Measurements from ENCODE around the gene LIPC.
"Not testable (repeated sequence)": the region's sequence is repeated elsewhere in the genome, so short reads cannot be mapped to it uniquely, and the experiment has no call there.

Gene LIPC

GRCh38 chr15:58585693-58586443, 154.1 kb downstream of the LIPC start:
- DNase-seq (ENCODE audit: low spot score) = no peak

GRCh38 chr15:58587486-58587885, 155.7 kb downstream of the LIPC start:
- DNase-seq (ENCODE audit: low spot score) = no peak

- no peak for DNase-seq (ENCODE audit: low spot score)
Observed at GRCh38 chr15:58588096-58588495, 156.3 kb downstream of the LIPC start.

DNA sequence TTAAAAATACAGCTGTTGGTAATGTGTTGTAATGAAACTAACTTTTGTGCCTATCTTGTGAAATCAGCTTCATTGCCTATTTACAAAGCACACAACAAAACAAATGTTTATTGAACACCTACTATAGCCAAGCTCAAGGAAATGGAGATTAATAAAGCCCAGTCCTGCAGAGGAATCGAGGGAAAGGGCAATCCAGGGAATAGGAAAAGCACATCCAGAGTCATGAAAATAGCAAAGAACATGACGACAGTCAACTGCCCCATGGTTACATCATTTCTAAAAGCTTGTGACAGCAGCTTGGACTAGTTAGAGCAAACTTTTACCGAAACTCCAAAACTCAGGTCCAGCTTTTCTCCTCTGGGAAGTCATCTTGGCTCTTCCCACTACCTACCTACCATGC, 157.3 kb downstream of the LIPC start:
- no peak for DNase-seq (ENCODE audit: low spot score)

DNA sequence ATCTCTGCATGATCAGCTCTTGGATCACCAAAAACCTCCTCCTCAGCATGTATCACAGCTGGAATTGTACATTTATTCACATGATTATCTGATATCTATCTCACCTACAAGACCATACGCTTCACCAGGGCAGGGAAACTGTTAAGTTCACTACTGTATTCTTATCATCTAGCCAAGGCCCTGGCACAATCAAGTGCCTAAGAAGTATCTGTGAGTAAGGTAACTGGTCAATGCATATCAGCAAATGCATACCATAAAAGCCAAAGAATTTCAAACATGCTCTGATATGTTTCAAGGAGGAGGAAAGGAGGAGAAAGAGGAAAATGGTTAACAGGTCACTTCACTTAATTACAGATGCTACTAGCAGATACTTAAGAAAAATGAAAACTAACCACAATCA, 158.4 kb downstream of the LIPC start:
- DNase-seq (ENCODE audit: low spot score) = no peak

DNA sequence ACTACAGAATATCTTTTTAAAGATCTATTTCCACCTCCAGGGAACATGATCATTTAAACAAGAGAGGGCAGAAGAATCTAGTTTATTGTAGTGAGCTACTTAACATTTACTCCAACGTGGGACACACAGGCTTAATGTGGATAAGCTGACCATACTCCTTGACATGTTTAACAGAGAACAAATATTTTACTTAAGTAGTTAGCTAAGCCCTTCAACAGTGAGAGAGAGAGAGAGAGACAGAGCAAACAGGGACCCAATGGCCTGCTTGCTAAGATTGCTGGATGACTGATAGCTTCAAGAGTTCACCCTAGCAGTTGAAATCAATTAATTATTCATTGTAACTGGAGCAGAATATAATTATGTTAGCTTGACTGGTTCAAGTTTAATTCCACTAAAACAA, 159.1 kb downstream of the LIPC start:
- DNase-seq (ENCODE audit: low spot score) = no peak

DNA sequence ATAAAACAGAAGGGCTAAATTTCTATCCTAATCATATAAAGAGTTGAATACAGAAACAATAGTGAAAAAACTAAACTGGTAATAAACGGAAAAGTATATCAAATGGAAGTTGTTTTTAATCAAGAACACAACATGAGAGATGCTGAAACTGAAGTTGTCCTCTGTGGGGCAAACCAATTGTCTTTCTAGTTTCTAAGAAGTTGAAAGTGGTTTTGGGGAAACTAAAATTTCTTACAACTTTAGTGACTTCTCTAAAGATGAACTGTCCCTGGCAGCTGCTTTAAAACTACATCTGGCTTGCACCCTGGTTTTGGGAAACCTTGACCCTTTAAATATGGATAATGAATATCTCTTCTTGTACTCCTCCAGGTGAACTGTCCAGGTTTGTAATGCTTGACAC, 162.1 kb downstream of the LIPC start:
- no peak for DNase-seq (ENCODE audit: low spot score)

DNA sequence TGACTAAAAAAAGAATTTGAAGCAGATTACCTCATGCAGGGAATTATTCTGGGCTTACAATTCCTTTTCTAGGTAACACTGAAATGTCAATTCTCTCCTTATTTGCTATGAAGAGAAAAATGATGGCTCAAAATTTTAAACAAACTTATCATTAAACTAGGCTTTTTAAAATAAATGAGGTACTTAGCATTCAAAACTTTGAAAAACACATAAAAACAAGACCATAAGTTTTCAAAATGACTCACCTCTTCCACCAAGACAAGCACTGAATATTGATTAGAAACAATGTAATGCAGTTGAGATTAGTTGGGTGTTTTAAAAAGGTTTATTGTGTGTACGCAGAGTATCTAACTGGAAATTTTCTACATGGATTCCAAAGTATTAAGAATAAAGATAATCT, 163.1 kb downstream of the LIPC start:
- no peak for DNase-seq (ENCODE audit: low spot score)

- DNase-seq (ENCODE audit: low spot score) = no peak
Observed at GRCh38 chr15:58595516-58596263, 163.9 kb downstream of the LIPC start.

- no peak for DNase-seq (ENCODE audit: low spot score)
Observed at GRCh38 chr15:58597943-58598828, 166.4 kb downstream of the LIPC start.

DNA sequence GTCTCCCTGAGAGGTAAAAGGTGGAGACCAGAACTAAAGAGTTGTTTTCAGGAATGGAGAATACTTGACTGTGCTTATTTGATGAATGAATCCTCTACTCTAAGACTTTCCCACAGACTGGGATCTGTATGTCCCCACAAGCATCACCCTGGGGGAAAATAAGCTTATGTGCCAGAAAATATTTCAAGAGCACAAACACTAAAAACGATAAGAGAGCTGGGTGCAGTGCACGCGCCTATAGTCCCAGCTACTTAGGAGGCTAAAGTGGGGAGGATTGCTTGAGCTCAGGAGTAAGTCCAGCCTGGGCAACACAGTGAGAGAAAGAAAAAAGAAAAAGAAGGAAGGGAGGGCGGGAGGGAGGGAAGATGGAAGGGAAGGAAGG, 167.0 kb downstream of the LIPC start:
- no peak for DNase-seq (ENCODE audit: low spot score)

- DNase-seq (ENCODE audit: low spot score) = no peak
Observed at GRCh38 chr15:58602823-58603222, 171.0 kb downstream of the LIPC start.

DNA sequence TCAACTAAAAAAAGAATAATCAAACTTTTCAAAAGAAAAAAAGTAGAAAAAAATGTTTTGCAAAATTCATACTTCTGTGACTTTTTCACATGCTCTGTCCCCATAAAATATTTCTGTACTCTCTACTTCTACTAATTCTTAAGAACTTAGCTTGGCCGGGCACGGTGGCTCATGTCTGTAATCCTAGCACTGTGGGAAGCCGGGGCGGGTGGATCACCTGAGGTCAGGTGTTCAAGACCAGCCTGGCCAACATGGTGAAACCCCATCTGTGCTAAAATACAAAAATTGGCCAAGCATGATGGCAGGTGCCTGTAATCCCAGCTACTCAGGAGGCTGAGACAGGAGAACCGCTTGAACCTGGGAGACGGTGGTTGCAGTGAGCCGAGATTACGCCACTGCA, 172.1 kb downstream of the LIPC start:
- not testable (repeated sequence) for DNase-seq (ENCODE audit: low spot score)

GRCh38 chr15:58604455-58604923, 172.7 kb downstream of the LIPC start:
- no peak for DNase-seq (ENCODE audit: low spot score)

DNA sequence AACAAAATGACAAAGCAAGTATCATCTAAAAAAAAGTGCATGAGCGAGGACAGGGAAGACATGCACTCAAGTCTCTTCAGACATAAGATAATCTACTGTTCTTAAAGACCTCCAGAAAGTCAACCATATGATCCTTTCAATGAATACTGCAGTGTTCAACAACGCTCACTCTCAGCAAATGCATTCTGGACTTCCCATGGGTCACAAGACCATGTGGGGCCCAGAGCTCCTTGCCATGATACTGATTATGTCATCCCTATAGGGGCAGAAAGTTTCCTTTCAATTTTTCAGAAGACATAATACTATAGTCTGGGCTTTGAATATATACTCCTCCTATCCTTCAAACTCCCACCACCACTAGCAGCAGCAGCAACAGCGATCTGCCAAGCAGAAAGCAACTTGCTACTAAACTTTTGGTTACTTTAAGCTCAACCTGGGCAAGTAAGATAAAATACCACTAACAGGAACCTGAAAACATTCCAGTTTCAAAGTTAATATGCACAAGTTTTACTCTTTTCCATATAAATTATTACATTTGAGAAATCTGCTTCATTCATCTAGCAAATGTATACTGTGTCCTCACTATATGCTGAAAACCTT, 174.2 kb downstream of the LIPC start:
- DNase-seq (ENCODE audit: low spot score) = no peak

GRCh38 chr15:58606577-58607080, 174.8 kb downstream of the LIPC start:
- DNase-seq (ENCODE audit: low spot score) = no peak

DNA sequence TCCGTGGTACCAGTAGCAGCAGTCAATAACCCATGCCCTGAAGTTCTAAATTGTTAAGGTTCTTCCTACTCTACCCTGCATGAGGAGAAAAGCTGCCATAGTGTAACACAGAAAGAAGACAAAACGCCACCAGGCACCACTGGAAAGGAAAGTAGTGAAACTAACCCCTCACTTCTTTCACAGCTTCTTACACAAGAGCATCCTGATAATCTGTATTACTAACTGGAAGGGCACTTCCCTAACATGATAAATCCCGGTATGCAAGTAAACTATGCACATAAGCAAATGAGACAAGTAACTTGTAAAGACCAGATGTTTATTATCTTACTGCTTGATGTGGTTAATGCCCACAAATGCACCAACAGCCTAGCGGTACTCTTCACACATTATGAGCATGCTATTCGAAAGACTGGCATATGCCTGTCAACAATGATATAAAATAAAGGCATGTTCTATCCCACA, 176.4 kb downstream of the LIPC start:
- no peak for DNase-seq (ENCODE audit: low spot score)

DNA sequence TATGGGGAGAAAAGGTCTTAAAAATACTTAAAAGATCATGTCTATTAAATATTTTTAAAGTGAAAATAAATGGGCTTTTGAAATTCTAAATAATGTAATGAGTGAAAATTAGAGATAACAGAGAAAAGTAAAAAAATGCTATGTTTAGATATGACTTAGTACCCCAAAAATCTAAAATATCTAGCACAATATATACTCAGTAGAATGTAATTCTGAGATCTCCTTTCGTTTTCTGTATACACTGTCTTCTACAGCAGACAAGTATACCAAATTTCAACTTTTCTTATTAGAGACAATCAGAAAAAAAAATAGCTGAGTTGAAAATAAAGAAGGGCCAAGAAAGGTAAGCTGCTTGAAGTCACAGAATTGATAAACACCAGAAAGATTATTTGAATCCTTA, 176.9 kb downstream of the LIPC start:
- no peak for DNase-seq (ENCODE audit: low spot score)

GRCh38 chr15:58611731-58612676, 180.2 kb downstream of the LIPC start:
- no peak for DNase-seq (ENCODE audit: low spot score)

DNA sequence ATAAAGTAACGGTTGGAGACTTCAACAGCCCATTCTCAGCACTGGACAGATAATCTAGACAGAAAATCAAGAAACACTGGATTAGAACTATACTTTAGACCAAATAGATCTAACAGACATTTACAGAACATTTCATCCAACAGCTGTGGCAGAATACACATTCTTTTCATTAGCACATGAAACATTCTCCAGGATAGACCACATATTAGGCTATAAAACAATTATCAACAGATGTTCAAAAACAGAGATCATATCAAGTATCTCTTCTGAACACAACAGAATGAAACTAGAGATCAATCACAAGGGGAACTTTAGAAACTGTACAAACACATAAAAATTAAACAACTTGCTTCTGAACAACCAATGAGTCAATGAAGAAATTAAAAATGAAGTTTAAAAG, 184.4 kb downstream of the LIPC start:
- DNase-seq (ENCODE audit: low spot score) = no peak
